Measurements from ENCODE around the gene PCP4L1. TPM values are rescaled to one million over a fixed set of nuclear protein-coding genes. Genes with fewer than 3 reads are reported as not detected.
A peak's percentile ranks its signal among the peaks of the same experiment; 100 is the strongest.

Gene PCP4L1
- total and polyA plus RNA-seq, 2 experiments from 2014 or later, result 1.4 to 1.7 TPM

DNA sequence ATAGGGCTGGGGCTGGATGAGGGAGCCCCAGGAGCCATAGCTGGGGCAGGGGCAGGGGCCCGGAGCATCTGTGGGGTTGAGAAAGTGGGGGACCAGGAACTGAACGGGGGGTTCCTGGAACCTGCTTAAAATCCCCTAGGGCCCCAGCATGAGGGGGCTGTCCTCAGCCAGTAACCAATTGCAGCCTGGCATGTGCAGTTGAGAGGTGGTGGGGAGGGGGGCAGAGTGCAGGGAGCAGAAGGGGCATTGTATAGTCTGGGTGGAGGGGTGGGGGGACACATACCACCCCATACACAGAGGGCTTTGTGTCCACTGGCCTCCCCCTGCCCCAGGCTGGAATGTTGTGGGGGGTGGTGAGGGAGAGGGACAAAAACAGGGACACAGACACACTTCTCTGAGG lies 51.3 kb downstream of the PCP4L1 start, which contains the start of gene MPZ:
Gene MPZ (minus strand): TSS at position 101 of the 400 bp plus-strand sequence. CDS start 63 bp downstream, at position 38.
- WGBS (ENCODE audit: low lambda C conversion rate, missing lambda C conversion rate), result 86% methylated on average over 2 of the region's 2 CpGs
- TF ChIP-seq EZH2phosphoT487 (IDR thresholded peaks at IDR 0.05; ENCODE audit: low read depth, severe bottlenecking, unreplicated experiment) (no peak), EZH2 (IDR thresholded peaks at IDR 0.05; ENCODE audit: borderline replicate concordance) (no peak)
- TF ChIP-seq, protein P1, sequence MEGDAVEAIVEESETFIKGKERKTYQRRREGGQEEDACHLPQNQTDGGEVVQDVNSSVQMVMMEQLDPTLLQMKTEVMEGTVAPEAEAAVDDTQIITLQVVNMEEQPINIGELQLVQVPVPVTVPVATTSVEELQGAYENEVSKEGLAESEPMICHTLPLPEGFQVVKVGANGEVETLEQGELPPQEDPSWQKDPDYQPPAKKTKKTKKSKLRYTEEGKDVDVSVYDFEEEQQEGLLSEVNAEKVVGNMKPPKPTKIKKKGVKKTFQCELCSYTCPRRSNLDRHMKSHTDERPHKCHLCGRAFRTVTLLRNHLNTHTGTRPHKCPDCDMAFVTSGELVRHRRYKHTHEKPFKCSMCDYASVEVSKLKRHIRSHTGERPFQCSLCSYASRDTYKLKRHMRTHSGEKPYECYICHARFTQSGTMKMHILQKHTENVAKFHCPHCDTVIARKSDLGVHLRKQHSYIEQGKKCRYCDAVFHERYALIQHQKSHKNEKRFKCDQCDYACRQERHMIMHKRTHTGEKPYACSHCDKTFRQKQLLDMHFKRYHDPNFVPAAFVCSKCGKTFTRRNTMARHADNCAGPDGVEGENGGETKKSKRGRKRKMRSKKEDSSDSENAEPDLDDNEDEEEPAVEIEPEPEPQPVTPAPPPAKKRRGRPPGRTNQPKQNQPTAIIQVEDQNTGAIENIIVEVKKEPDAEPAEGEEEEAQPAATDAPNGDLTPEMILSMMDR (IDR thresholded peaks at IDR 0.05; ENCODE audit: poor library complexity), result no peak
- Histone ChIP-seq H3K27ac (no peak within 1 kb of the TSS), H4K20me1 (ENCODE audit: insufficient read depth, poor library complexity, severe bottlenecking) (peaks cover 4% of the 10 kb centered on the region), H3K4me2 (no peak within 1 kb of the TSS), H3K36me3 (replicated peaks; ENCODE audit: insufficient read depth, low read depth) (no peaks in the 10 kb centered on the region), H2AFZ (no peak within 1 kb of the TSS), H3K27me3 (no peaks in the 10 kb centered on the region), H3K9me2 (replicated peaks; ENCODE audit: insufficient read depth) (no peaks in the 10 kb centered on the region), H3K4me1 (ENCODE audit: insufficient read depth) (peaks cover 10% of the 10 kb centered on the region), H3K4me3 (no peak within 1 kb of the TSS), H3K79me2 (peaks cover 10% of the 10 kb centered on the region), H3K9me3 (ENCODE audit: low read depth) (no peaks in the 10 kb centered on the region)
- no peak for DNase-seq (ENCODE audit: low spot score)

DNA sequence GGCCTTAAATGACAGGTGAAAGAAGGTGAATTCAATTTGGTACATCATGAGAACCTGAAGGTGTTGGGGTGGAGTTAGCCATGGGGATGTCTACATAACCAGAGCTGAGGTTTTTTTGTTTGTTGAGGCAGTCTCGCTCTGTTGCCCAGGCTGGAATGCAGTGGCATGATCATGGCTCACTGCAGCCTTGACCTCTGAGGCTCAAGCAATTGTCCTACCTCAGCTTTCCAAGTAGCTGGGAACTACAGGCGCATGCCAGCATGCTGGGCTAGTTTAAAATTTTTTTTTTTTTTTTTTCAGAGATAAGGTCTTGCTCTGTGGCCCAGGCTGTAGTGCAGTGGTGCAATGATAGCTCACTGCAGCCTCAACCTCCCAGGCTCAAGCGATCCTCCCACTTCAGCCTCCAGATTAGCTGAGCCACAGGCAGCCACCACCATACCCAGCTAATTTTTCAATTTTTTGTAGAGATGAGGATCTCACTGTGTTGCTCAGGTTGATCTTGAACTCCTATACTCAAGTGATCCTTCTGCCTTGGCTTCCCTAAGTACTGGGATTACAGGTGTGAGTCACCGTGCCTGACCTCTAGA lies 53.1 kb downstream of the PCP4L1 start:
- DNase-seq (ENCODE audit: low spot score), result no peak
- Histone ChIP-seq H3K36me3 (replicated peaks; ENCODE audit: insufficient read depth, low read depth) (no peaks in the 10 kb centered on the region), H3K9me3 (ENCODE audit: low read depth) (no peaks in the 10 kb centered on the region), H3K4me1 (ENCODE audit: insufficient read depth) (peaks cover 10% of the 10 kb centered on the region), H4K20me1 (ENCODE audit: insufficient read depth, poor library complexity, severe bottlenecking) (no peaks in the 10 kb centered on the region), H3K9me2 (replicated peaks; ENCODE audit: insufficient read depth) (no peaks in the 10 kb centered on the region), H3K27me3 (no peaks in the 10 kb centered on the region), H3K4me3 (no peak overlapping the region), H3K79me2 (peaks cover 19% of the 10 kb centered on the region), H3K4me2 (no peak overlapping the region), H2AFZ (no peak overlapping the region), H3K27ac (no peak overlapping the region)
- WGBS (ENCODE audit: low lambda C conversion rate, missing lambda C conversion rate), result 88% methylated on average over 4 of the region's 4 CpGs
- TF ChIP-seq, protein P1 (IDR thresholded peaks at IDR 0.05; ENCODE audit: poor library complexity), result no peak
- TF ChIP-seq EZH2 (IDR thresholded peaks at IDR 0.05; ENCODE audit: borderline replicate concordance) (no peak), EZH2phosphoT487 (IDR thresholded peaks at IDR 0.05; ENCODE audit: low read depth, severe bottlenecking, unreplicated experiment) (no peak)

GRCh38 chr1:161313554-161314200 lies 55.1 kb downstream of the PCP4L1 start:
- H2AFZ ChIP-seq, result peak overlapping the region; percentile 89
- H3K9me2 ChIP-seq (replicated peaks; ENCODE audit: insufficient read depth), result no peaks in the 10 kb centered on the region
- peak overlapping the region; percentile 95 for H3K27ac ChIP-seq
- no peaks in the 10 kb centered on the region for H3K9me3 ChIP-seq (ENCODE audit: low read depth)
- no peaks in the 10 kb centered on the region for H3K36me3 ChIP-seq (replicated peaks; ENCODE audit: insufficient read depth, low read depth)
- peaks cover 35% of the 10 kb centered on the region for H3K79me2 ChIP-seq
- WGBS (ENCODE audit: low lambda C conversion rate, missing lambda C conversion rate), result 49% methylated on average over 28 of the region's 28 CpGs
- TF ChIP-seq EZH2phosphoT487 (IDR thresholded peaks at IDR 0.05; ENCODE audit: low read depth, severe bottlenecking, unreplicated experiment), result no peak
- TF ChIP-seq EZH2 (IDR thresholded peaks at IDR 0.05; ENCODE audit: borderline replicate concordance), result no peak
- TF ChIP-seq, protein P1 (IDR thresholded peaks at IDR 0.05; ENCODE audit: poor library complexity), result no peak
- H3K4me1 ChIP-seq (ENCODE audit: insufficient read depth), result peaks cover 10% of the 10 kb centered on the region
- no peak for DNase-seq (ENCODE audit: low spot score)
- H3K27me3 ChIP-seq, result no peaks in the 10 kb centered on the region
- peak overlapping the region; percentile 80 for H3K4me2 ChIP-seq
- no peaks in the 10 kb centered on the region for H4K20me1 ChIP-seq (ENCODE audit: insufficient read depth, poor library complexity, severe bottlenecking)
- peak overlapping the region; percentile 76 for H3K4me3 ChIP-seq

Data from hepatocyte (in vitro differentiated cells).